ENCODE results near the gene ROMO1.
"Not testable (repeated sequence)": the region's sequence is repeated elsewhere in the genome, so short reads cannot be mapped to it uniquely, and the experiment has no call there.

ROMO1 gene

GRCh38 chr20:35710039-35710438 lies 10.8 kb downstream of the ROMO1 start:
- no peak for DNase-seq (ENCODE audit: low read depth in 2 of 3, low spot score in 2 of 3)

- DNase-seq (ENCODE audit: low read depth in 2 of 3, low spot score in 2 of 3): no peak
Measured at GRCh38 chr20:35710884-35711587, 11.8 kb downstream of the ROMO1 start.

GRCh38 chr20:35711588-35712209 lies 12.5 kb downstream of the ROMO1 start:
- no peak for DNase-seq (ENCODE audit: low read depth in 2 of 3, low spot score in 2 of 3)

- not testable (repeated sequence) for DNase-seq (ENCODE audit: low read depth in 2 of 3, low spot score in 2 of 3)
Measured at GRCh38 chr20:35713120-35713519, 13.9 kb downstream of the ROMO1 start.

- DNase-seq (ENCODE audit: low read depth in 2 of 3, low spot score in 2 of 3): no peak
Measured at GRCh38 chr20:35714127-35714526, 14.9 kb downstream of the ROMO1 start.

GRCh38 chr20:35715652-35716051 lies 16.4 kb downstream of the ROMO1 start:
- no peak for DNase-seq (ENCODE audit: low read depth in 2 of 3, low spot score in 2 of 3)

GRCh38 chr20:35716330-35716729 lies 17.1 kb downstream of the ROMO1 start:
- no peak for DNase-seq (ENCODE audit: low read depth in 2 of 3, low spot score in 2 of 3)

- not testable (repeated sequence) for DNase-seq (ENCODE audit: low read depth in 2 of 3, low spot score in 2 of 3)
Measured at GRCh38 chr20:35718321-35718720, 19.1 kb downstream of the ROMO1 start.

- no peak for DNase-seq (ENCODE audit: low read depth in 2 of 3, low spot score in 2 of 3)
Measured at GRCh38 chr20:35718972-35719635, 19.9 kb downstream of the ROMO1 start.

- no peak for DNase-seq (ENCODE audit: low read depth in 2 of 3, low spot score in 2 of 3)
Measured at GRCh38 chr20:35719717-35720116, 20.5 kb downstream of the ROMO1 start.

- no peak for DNase-seq (ENCODE audit: low read depth in 2 of 3, low spot score in 2 of 3)
Measured at GRCh38 chr20:35720165-35721123, 21.2 kb downstream of the ROMO1 start.

GRCh38 chr20:35721219-35721618 lies 22.0 kb downstream of the ROMO1 start:
- DNase-seq (ENCODE audit: low read depth in 2 of 3, low spot score in 2 of 3): no peak

- no peak for DNase-seq (ENCODE audit: low read depth in 2 of 3, low spot score in 2 of 3)
Measured at GRCh38 chr20:35721621-35722020, 22.4 kb downstream of the ROMO1 start.

GRCh38 chr20:35723275-35723639 lies 24.1 kb downstream of the ROMO1 start:
- DNase-seq (ENCODE audit: low read depth in 2 of 3, low spot score in 2 of 3): not testable (repeated sequence)

- DNase-seq (ENCODE audit: low read depth in 2 of 3, low spot score in 2 of 3): not testable (repeated sequence)
Measured at GRCh38 chr20:35723652-35724320, 24.6 kb downstream of the ROMO1 start.

- no peak for DNase-seq (ENCODE audit: low read depth in 2 of 3, low spot score in 2 of 3)
Measured at GRCh38 chr20:35724321-35725230, 25.4 kb downstream of the ROMO1 start.

GRCh38 chr20:35726842-35727711 lies 27.9 kb downstream of the ROMO1 start:
- no peak for DNase-seq (ENCODE audit: low read depth in 2 of 3, low spot score in 2 of 3)

GRCh38 chr20:35729283-35729807 lies 30.1 kb downstream of the ROMO1 start:
- no peak for DNase-seq (ENCODE audit: low read depth in 2 of 3, low spot score in 2 of 3)
